CD8-positive, alpha-beta memory T cell (primary cell): ENCODE measurements around the gene IVD. TPM values are rescaled to one million over a fixed set of nuclear protein-coding genes. Genes with fewer than 3 reads are reported as not detected.

Experiments used
- CTCF ChIA-PET: fragments of 350-600 bp; sonication (Branson Sonifier 250); formaldehyde crosslinking; loops from one replicate; lab custom pipeline; 2021; ENCODE audit warnings: antibody characterized with exemption; lab: Charles Lee
- POLR2A ChIA-PET: fragments of 350-600 bp; sonication (Branson Sonifier 250); formaldehyde crosslinking; loops from one replicate; lab custom pipeline; 2021; ENCODE audit warnings: antibody characterized with exemption; lab: Charles Lee
- DNase-seq, 5 donors: peaks; one replicate each; pipeline versions ENCODE4 v3.0.0 to v3.0.0-alpha.2; 2020 to 2022; ENCODE audit warnings: mixed read lengths in 1 of 5
- H3K27ac ChIP-seq: one replicate; pipeline ENCODE4 v1.7.0; 2013; ENCODE audit warnings: low read depth, mild to moderate bottlenecking, low read length, moderate library complexity
- H3K27me3 ChIP-seq: 2 replicates; pipeline ENCODE4 v1.7.0; 2013; ENCODE audit warnings: low read length, mild to moderate bottlenecking; ENCODE audit not compliant: insufficient read depth, poor library complexity, severe bottlenecking
- H3K36me3 ChIP-seq: 2 replicates; pipeline ENCODE4 v1.7.0; 2013; ENCODE audit warnings: mild to moderate bottlenecking, low read length, moderate library complexity; ENCODE audit not compliant: insufficient read depth
- H3K4me1 ChIP-seq: 2 replicates; pipeline ENCODE4 v1.7.0; 2013; ENCODE audit warnings: mild to moderate bottlenecking, low read length, moderate library complexity; ENCODE audit not compliant: insufficient read depth
- H3K4me3 ChIP-seq: 2 replicates; pipeline ENCODE4 v1.7.0; 2013; ENCODE audit warnings: mild to moderate bottlenecking, low read length
- H3K9me3 ChIP-seq: 2 replicates; pipeline ENCODE4 v1.7.0; 2013; ENCODE audit warnings: mild to moderate bottlenecking, low read length
- H3K27ac Mint-ChIP-seq, 8 donors: one replicate each; pipeline ENCODE4 v1.8.0; 2020 to 2021; ENCODE audit warnings: mixed read lengths in 8 of 8, mild to moderate bottlenecking in 6 of 8, inconsistent platforms in 3 of 8, moderate library complexity in 3 of 8
- H3K27me3 Mint-ChIP-seq, 2 donors: one replicate each; pipeline ENCODE4 v1.8.0; 2020 to 2021; ENCODE audit warnings: mixed read lengths in 2 of 2, mild to moderate bottlenecking in 1 of 2, moderate library complexity in 1 of 2
- H3K36me3 Mint-ChIP-seq, 3 donors: one replicate each; pipeline ENCODE4 v1.8.0; 2020 to 2021; ENCODE audit warnings: mixed read lengths in 3 of 3, inconsistent platforms in 1 of 3, mild to moderate bottlenecking in 1 of 3
- H3K4me1 Mint-ChIP-seq, 3 donors: one replicate each; pipeline ENCODE4 v1.8.0; 2020 to 2021; ENCODE audit warnings: mixed read lengths in 3 of 3, inconsistent platforms in 1 of 3, mild to moderate bottlenecking in 1 of 3
- H3K4me3 Mint-ChIP-seq, 7 donors: one replicate each; pipeline ENCODE4 v1.8.0; 2020 to 2021; ENCODE audit warnings: mixed read lengths in 7 of 7, mild to moderate bottlenecking in 6 of 7, moderate library complexity in 4 of 7, inconsistent platforms in 2 of 7
- H3K9me3 Mint-ChIP-seq, 5 donors: one replicate each; pipeline ENCODE4 v1.8.0; 2020 to 2022; ENCODE audit warnings: mixed read lengths in 5 of 5, mild to moderate bottlenecking in 3 of 5, moderate library complexity in 2 of 5, inconsistent platforms in 1 of 5
- polyA plus RNA-seq: library from polyadenylated mRNA; unstranded; fragments of 300-500 nt; fragmentation: Illumina TruSeq; gene quantifications from one replicate; pipeline ENCODE4 v1.2.3, GENCODE V29; 2021
- total RNA-seq, 2 experiments: library from RNA; stranded (reverse); gene quantifications; one replicate each; pipeline ENCODE4 v1.2.3, GENCODE V29; 2021

Gene IVD
- total and polyA plus RNA-seq, 3 experiments from 2014 or later = 56.0 to 80.1 (median 68.5) TPM

- CTCF ChIA-PET = no interaction called here
- no peak for DNase-seq
- no peaks in the 10 kb centered on the region for H3K36me3 ChIP-seq
- Mint-ChIP-seq H3K27me3 (peaks cover 0 to 1% of the 10 kb centered on the region in 2 donors), H3K4me1 (peaks cover 24 to 41% (median 34%) of the 10 kb centered on the region in 3 donors), H3K27ac (peak overlapping the region in 1 of 8 donors; percentile 5), H3K4me3 (no peak overlapping the region), H3K9me3 (no peaks in the 10 kb centered on the region), H3K36me3 (peaks cover 0 to 5% (median 5%) of the 10 kb centered on the region in 3 donors)
- POLR2A ChIA-PET = no interaction called here
- H3K4me3 ChIP-seq = no peak overlapping the region
- H3K4me1 ChIP-seq = peaks cover 24% of the 10 kb centered on the region
- H3K27ac ChIP-seq = no peak overlapping the region
- no peaks in the 10 kb centered on the region for H3K27me3 ChIP-seq
- no peaks in the 10 kb centered on the region for H3K9me3 ChIP-seq
These were observed 44.0 kb upstream of the IVD start for GRCh38 chr15:40361640-40362039.

DNA sequence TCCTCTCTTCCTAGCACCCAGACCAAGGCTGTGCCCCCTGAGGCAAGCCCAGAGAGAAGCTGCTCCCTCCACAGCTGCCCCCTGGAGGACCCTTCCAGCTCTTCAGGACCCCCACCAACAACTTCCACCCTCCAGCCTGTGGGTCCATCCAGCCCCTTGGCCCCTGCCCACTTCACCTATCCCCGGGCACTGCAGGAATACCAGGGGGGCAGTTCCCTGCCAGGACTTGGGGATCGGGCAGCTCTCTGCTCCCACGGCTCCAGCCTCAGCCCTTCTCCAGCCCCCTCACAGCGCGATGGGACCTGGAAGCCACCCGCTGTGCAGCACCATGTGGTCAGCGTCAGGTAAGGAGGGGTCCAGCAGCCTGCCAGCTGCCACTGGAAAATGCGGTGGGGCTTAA is 42.0 kb upstream of the IVD start:
- ChIA-PET POLR2A (no interaction called here), CTCF (interaction anchor here (1.4 to 1.5 kb wide), 2 partner anchors 19 to 59 kb away, joined by 3 read pairs; no protein-coding TSS in a partner anchor)
- Histone ChIP-seq H3K9me3 (no peaks in the 10 kb centered on the region), H3K27ac (no peak overlapping the region), H3K36me3 (no peaks in the 10 kb centered on the region), H3K4me3 (no peak overlapping the region), H3K27me3 (no peaks in the 10 kb centered on the region), H3K4me1 (peaks cover 34% of the 10 kb centered on the region)
- Mint-ChIP-seq H3K4me3 (no peak overlapping the region), H3K4me1 (peaks cover 33 to 48% (median 45%) of the 10 kb centered on the region in 3 donors), H3K9me3 (no peaks in the 10 kb centered on the region), H3K36me3 (peaks cover 0 to 5% (median 5%) of the 10 kb centered on the region in 3 donors), H3K27me3 (no peaks in the 10 kb centered on the region), H3K27ac (no peak overlapping the region)
- no peak for DNase-seq

- no peak overlapping the region for H3K27ac ChIP-seq
- Mint-ChIP-seq H3K4me1 (peaks cover 28 to 45% (median 42%) of the 10 kb centered on the region in 3 donors), H3K27ac (peak overlapping the region in 1 of 8 donors; percentile 68), H3K9me3 (no peaks in the 10 kb centered on the region), H3K4me3 (no peak overlapping the region), H3K27me3 (no peaks in the 10 kb centered on the region), H3K36me3 (peaks cover 0 to 5% (median 5%) of the 10 kb centered on the region in 3 donors)
- POLR2A ChIA-PET = no interaction called here
- CTCF ChIA-PET = interaction anchor here (0.7 to 1.7 kb wide), 6 partner anchors 15 to 85 kb away, joined by 3 to 4 read pairs (median 3); partner anchors contain the start of gene KNSTRN
- peaks cover 29% of the 10 kb centered on the region for H3K4me1 ChIP-seq
- no peaks in the 10 kb centered on the region for H3K36me3 ChIP-seq
- H3K9me3 ChIP-seq = no peaks in the 10 kb centered on the region
- H3K4me3 ChIP-seq = no peak overlapping the region
- no peak for DNase-seq
- no peaks in the 10 kb centered on the region for H3K27me3 ChIP-seq
These were observed 41.3 kb upstream of the IVD start for GRCh38 chr15:40364251-40364650.

- H3K27me3 ChIP-seq = no peaks in the 10 kb centered on the region
- Mint-ChIP-seq H3K27me3 (no peaks in the 10 kb centered on the region), H3K27ac (peak overlapping the region in 1 of 8 donors; percentile 20), H3K36me3 (peaks cover 0 to 5% (median 5%) of the 10 kb centered on the region in 3 donors), H3K4me1 (peaks cover 27 to 40% (median 38%) of the 10 kb centered on the region in 3 donors), H3K9me3 (no peaks in the 10 kb centered on the region), H3K4me3 (peak overlapping the region in 2 of 7 donors; percentile 17 to 54)
- no peaks in the 10 kb centered on the region for H3K36me3 ChIP-seq
- H3K4me3 ChIP-seq = no peak overlapping the region
- DNase-seq = no peak
- peaks cover 29% of the 10 kb centered on the region for H3K4me1 ChIP-seq
- ChIA-PET POLR2A (no interaction called here), CTCF (interaction anchor here (0.5 to 2.2 kb wide), 6 partner anchors 17 to 86 kb away, joined by 3 to 15 read pairs (median 4); partner anchors contain the start of gene KNSTRN)
- H3K27ac ChIP-seq = no peak overlapping the region
- H3K9me3 ChIP-seq = no peaks in the 10 kb centered on the region
These were observed 40.6 kb upstream of the IVD start for GRCh38 chr15:40365016-40365415.

DNA sequence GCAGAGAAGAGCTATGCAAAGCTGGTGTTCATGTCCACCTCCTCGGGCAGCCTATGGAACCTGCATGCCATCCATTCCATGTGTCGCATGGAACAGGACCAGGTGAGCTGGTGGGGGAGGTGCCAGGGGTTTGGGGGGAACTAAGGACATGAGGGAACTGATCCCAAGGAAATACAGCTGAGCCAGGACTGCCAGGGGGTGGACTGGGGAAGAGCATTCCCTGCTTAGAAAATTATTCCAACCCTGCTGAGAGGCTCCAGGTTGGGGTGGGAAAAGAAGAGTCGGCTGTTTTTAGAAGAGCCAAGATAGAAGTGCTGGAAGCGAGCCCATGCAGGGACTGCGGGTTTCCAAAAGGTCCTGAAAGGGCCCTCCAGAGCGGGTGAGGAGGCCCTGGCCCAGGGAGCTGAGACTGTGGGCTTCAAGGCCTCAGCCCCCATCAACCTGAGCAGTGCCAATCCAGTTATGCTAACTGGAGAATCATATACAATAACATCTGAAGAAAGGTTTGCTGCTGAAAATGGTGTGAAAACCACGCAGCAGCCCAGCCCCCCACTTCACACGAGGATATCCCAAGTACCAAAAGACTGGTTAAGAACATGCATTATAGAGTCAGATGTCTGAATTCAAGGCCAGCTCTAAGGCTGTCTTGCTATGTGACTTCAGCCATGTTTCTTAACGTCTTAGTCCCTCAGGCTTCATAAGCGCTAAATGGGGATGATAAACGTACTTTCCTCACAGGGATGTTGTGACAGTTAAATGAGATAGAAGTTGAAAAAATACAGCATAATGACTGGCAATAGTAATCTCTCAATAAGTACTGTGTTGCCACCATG is 39.8 kb upstream of the IVD start:
- H3K9me3 Mint-ChIP-seq = no peaks in the 10 kb centered on the region
- no peaks in the 10 kb centered on the region for H3K27me3 Mint-ChIP-seq
- Histone ChIP-seq H3K36me3 (no peaks in the 10 kb centered on the region), H3K4me3 (no peak overlapping the region), H3K27ac (no peak overlapping the region), H3K4me1 (peaks cover 29% of the 10 kb centered on the region), H3K9me3 (no peaks in the 10 kb centered on the region), H3K27me3 (no peaks in the 10 kb centered on the region)
- peaks cover 27 to 40% (median 38%) of the 10 kb centered on the region in 3 donors for H3K4me1 Mint-ChIP-seq
- ChIA-PET POLR2A (no interaction called here), CTCF (interaction anchor here (0.5 to 2.2 kb wide), 7 partner anchors 16 to 87 kb away, joined by 3 to 15 read pairs (median 3); partner anchors contain the start of genes INAFM2 and KNSTRN)
- peak overlapping the region in 3 of 8 donors; percentile 27 to 60 (median 58) for H3K27ac Mint-ChIP-seq
- H3K36me3 Mint-ChIP-seq = peaks cover 0 to 5% (median 5%) of the 10 kb centered on the region in 3 donors
- H3K4me3 Mint-ChIP-seq = peak overlapping the region in 4 of 7 donors; percentile 27 to 46 (median 39)
- DNase-seq = no peak

DNA sequence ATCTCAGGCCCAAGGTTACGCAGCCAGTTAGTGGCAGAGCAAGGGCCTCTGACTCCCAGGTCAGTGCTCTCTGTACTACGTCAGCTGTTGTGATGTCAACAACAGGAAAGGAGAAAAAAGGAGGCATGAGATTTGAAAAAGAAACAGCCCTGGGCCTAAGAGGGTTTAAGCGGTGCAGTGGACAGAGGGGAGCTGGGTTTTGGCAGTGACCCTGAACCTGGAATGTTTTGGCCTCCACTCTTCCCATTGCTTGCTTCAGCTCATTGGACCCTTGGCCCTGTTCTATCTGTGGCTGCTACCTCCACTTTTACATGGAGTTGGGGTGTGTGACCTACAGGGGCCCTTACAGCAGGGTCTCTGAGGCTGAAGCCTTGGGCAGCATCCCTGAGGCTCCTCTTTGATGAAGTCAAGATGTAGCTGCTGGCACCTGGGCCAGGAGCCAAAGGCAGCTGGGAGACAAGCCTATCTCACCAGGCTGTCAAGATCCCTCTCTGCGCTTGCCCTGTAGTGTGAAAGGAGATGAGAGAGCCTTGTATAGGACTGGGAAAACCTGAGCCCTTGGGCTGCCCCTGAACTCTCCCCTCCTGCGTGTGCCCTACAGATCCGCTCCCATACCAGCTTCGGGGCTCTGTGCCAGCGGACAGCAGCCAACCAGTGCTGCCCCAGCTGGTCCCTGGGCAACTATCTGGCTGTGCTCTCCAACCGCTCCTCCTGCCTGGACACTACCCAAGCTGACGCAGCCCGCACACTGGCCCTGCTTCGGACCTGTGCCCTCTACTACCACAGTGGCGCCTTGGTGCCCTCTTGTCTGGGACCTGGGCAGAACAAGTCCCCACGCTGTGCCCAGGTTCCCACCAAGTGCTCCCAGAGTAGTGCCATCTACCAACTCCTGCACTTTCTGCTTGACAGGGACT is 38.9 kb upstream of the IVD start:
- no peaks in the 10 kb centered on the region for H3K27me3 ChIP-seq
- peak overlapping the region; percentile 56 to 90 (median 82) for H3K4me3 Mint-ChIP-seq
- H3K36me3 ChIP-seq = no peaks in the 10 kb centered on the region
- H3K4me1 Mint-ChIP-seq = peaks cover 27 to 40% (median 38%) of the 10 kb centered on the region in 3 donors
- peak overlapping the region; percentile 66 for H3K4me3 ChIP-seq
- peaks cover 0 to under 1% of the 10 kb centered on the region in 2 donors for H3K27me3 Mint-ChIP-seq
- ChIA-PET POLR2A (interaction anchor here (0.5 to 1.0 kb wide), 3 partner anchors 14 to 223 kb away, joined by 3 to 9 read pairs (median 5); no protein-coding TSS in a partner anchor), CTCF (interaction anchor here (0.8 to 3.6 kb wide), 15 partner anchors 9 to 88 kb away, joined by 3 to 41 read pairs (median 9); partner anchors contain the start of genes CCDC9B, INAFM2, IVD and KNSTRN)
- peaks cover 29% of the 10 kb centered on the region for H3K4me1 ChIP-seq
- H3K27ac Mint-ChIP-seq = peak overlapping the region in 7 of 8 donors; percentile 73 to 97 (median 84)
- peaks cover 0 to 5% (median 0%) of the 10 kb centered on the region in 3 donors for H3K36me3 Mint-ChIP-seq
- no peak for DNase-seq
- H3K9me3 Mint-ChIP-seq = no peaks in the 10 kb centered on the region
- no peak overlapping the region for H3K27ac ChIP-seq
- no peaks in the 10 kb centered on the region for H3K9me3 ChIP-seq

GRCh38 chr15:40367371-40367685 is 38.3 kb upstream of the IVD start:
- Histone ChIP-seq H3K36me3 (no peaks in the 10 kb centered on the region), H3K9me3 (no peaks in the 10 kb centered on the region), H3K4me3 (peak overlapping the region; percentile 66), H3K27ac (no peak overlapping the region), H3K4me1 (peaks cover 29% of the 10 kb centered on the region), H3K27me3 (no peaks in the 10 kb centered on the region)
- ChIA-PET CTCF (interaction anchor here (0.6 to 3.6 kb wide), 16 partner anchors 9 to 89 kb away, joined by 3 to 41 read pairs (median 8); partner anchors contain the start of genes CCDC9B, IVD and KNSTRN), POLR2A (interaction anchor here (0.8 to 1.0 kb wide), 2 partner anchors 15 to 32 kb away, joined by 3 to 9 read pairs; no protein-coding TSS in a partner anchor)
- H3K27me3 Mint-ChIP-seq = peaks cover 0 to 1% of the 10 kb centered on the region in 2 donors
- H3K4me1 Mint-ChIP-seq = peaks cover 26 to 40% (median 36%) of the 10 kb centered on the region in 3 donors
- peak overlapping the region; percentile 73 to 97 (median 84) for H3K27ac Mint-ChIP-seq
- no peak for DNase-seq
- peak overlapping the region; percentile 77 to 90 (median 82) for H3K4me3 Mint-ChIP-seq
- H3K9me3 Mint-ChIP-seq = no peaks in the 10 kb centered on the region
- H3K36me3 Mint-ChIP-seq = peaks cover 0 to 5% (median 0%) of the 10 kb centered on the region in 3 donors
